Esophagus squamous epithelium (tissue), 5 donors: Measurements from ENCODE around the gene GDF11. TPM values are rescaled to one million over a fixed set of nuclear protein-coding genes. Genes with fewer than 3 reads are reported as not detected.
A peak's percentile ranks its signal among the peaks of the same experiment; 100 is the strongest.

Experiments
- DNase-seq: peaks from one replicate; lab custom pipeline; 2025; lab: John Stamatoyannopoulos, UW
- H3K27ac ChIP-seq, 4 donors: fragments of 200-600 bp; sonication (generic); one replicate each; pipeline ENCODE4 v1.5.1; 2016 to 2019; ENCODE audit warnings: mild to moderate bottlenecking in 1 of 4
- H3K27me3 ChIP-seq, 4 donors: fragments of 200-600 bp; sonication (generic); 1 replicate in 3 of 4; 2 replicates in 1 of 4; pipeline versions ENCODE4 v1.5.1 to v1.6.0; 2017 to 2021; ENCODE audit warnings: antibody characterized with exemption in 1 of 4
- H3K36me3 ChIP-seq, 3 donors: fragments of 200-600 bp; sonication (generic); one replicate each; pipeline ENCODE4 v1.5.1; 2016 to 2019
- H3K4me1 ChIP-seq, 3 donors: fragments of 200-600 bp; sonication (generic); one replicate each; pipeline ENCODE4 v1.5.1; 2017 to 2019
- H3K4me3 ChIP-seq, 4 donors: fragments of 200-600 bp; sonication (generic); 1 replicate in 3 of 4; 2 replicates in 1 of 4; pipeline ENCODE4 v1.5.1; 2016 to 2019; ENCODE audit warnings: mild to moderate bottlenecking in 2 of 4, moderate library complexity in 1 of 4
- H3K9me3 ChIP-seq, 3 donors: fragments of 200-600 bp; sonication (generic); one replicate each; pipeline ENCODE4 v1.5.1; 2016 to 2019
- CTCF ChIP-seq, 6 experiments: fragments of 450-650 bp in 4 of 6; fragments of 200-600 bp in 2 of 6; sonication (generic) in 2 of 6; IDR thresholded peaks; one replicate each; pipeline ENCODE4 v1.5.1; 2016 to 2019; ENCODE audit warnings: antibody characterized with exemption in 6 of 6, mild to moderate bottlenecking in 4 of 6, moderate library complexity in 4 of 6
- POLR2A ChIP-seq, 4 donors: fragments of 450-650 bp; IDR thresholded peaks; one replicate each; pipeline ENCODE4 v1.6.1; 2017; ENCODE audit warnings: antibody characterized with exemption in 4 of 4, mild to moderate bottlenecking in 4 of 4, moderate library complexity in 3 of 4
- WGBS, 2 donors: methylation state at CpG; one replicate each; pipeline ENCODE4 v1.1.5; 2018; 5-methylcytosine and 5-hydroxymethylcytosine counted together
- intact Hi-C: fragments of 100-400 bp; cut with DNase I; formaldehyde crosslinking; loops from one replicate; pipeline ENCODE4 v1.15.0; 2022
- total RNA-seq, 4 donors: library from RNA; depleted of rRNA; stranded (reverse); fragments of >200 nt; gene quantifications; one replicate each; pipeline ENCODE4 v1.1.0, GENCODE V29; 2016
- donor health status: DM: yes; HTN: yes; CAD: no.

Gene GDF11
- total RNA-seq, 4 donors from 2014 or later, result 0.19 to 1.9 (median 1.5) TPM

- WGBS, 2 donors, result 36 to 60% methylated on average over 1 of the region's 1 CpG
- Histone ChIP-seq H3K9me3 (no peaks in the 10 kb centered on the region), H3K27ac (peak overlapping the region; percentile 27 to 83 (median 60)), H3K4me3 (no peak overlapping the region), H3K4me1 (peaks cover 23 to 59% (median 34%) of the 10 kb centered on the region in 3 donors), H3K36me3 (no peaks in the 10 kb centered on the region), H3K27me3 (peaks cover 0 to 14% (median 0%) of the 10 kb centered on the region in 4 donors)
- intact Hi-C loops, result no loop called here
- TF ChIP-seq POLR2A (IDR thresholded peaks at IDR 0.05) (no peak), CTCF (IDR thresholded peaks at IDR 0.05) (no peak)
- DNase-seq, result no peak
Observed at GRCh38 chr12:55712700-55713415, 30.1 kb upstream of the GDF11 start.

- no peaks in the 10 kb centered on the region for H3K36me3 ChIP-seq
- peaks cover 23 to 59% (median 37%) of the 10 kb centered on the region in 3 donors for H3K4me1 ChIP-seq
- TF ChIP-seq POLR2A (IDR thresholded peaks at IDR 0.05) (no peak), CTCF (IDR thresholded peaks at IDR 0.05) (no peak)
- intact Hi-C loops, result no loop called here
- no peak overlapping the region for H3K4me3 ChIP-seq
- no peak for DNase-seq
- peaks cover 0 to 7% (median 0%) of the 10 kb centered on the region in 4 donors for H3K27me3 ChIP-seq
- H3K27ac ChIP-seq, result peak overlapping the region in 3 of 4 donors; percentile 57 to 83 (median 62)
- H3K9me3 ChIP-seq, result no peaks in the 10 kb centered on the region
- 56 to 61% methylated on average over 2 of the region's 2 CpGs for WGBS, 2 donors
Observed at GRCh38 chr12:55713721-55714120, 29.2 kb upstream of the GDF11 start.

GRCh38 chr12:55715169-55715764 lies 27.7 kb upstream of the GDF11 start:
- Histone ChIP-seq H3K4me1 (peaks cover 37 to 61% (median 43%) of the 10 kb centered on the region in 3 donors), H3K27ac (peak overlapping the region; percentile 93 to 98 (median 94)), H3K36me3 (no peaks in the 10 kb centered on the region), H3K4me3 (peak overlapping the region; percentile 57 to 89 (median 73)), H3K9me3 (no peaks in the 10 kb centered on the region), H3K27me3 (peaks cover 0 to 3% (median 0%) of the 10 kb centered on the region in 4 donors)
- intact Hi-C loops, result no loop called here
- no peak for DNase-seq
- WGBS, 2 donors, result 37 to 45% methylated on average over 7 of the region's 7 CpGs
- TF ChIP-seq POLR2A (IDR thresholded peaks at IDR 0.05) (no peak), CTCF (IDR thresholded peaks at IDR 0.05) (no peak)

GRCh38 chr12:55715833-55716581 lies 26.9 kb upstream of the GDF11 start, which contains the start of gene BLOC1S1:
Gene BLOC1S1 (plus strand): TSS chr12:55716046. CDS start chr12:55716052, 6 bp downstream.
- no peaks in the 10 kb centered on the region for H3K36me3 ChIP-seq
- H3K27ac ChIP-seq, result peak within 1 kb of the TSS; percentile 93 to 98 (median 94)
- peak within 1 kb of the TSS; percentile 57 to 89 (median 73) for H3K4me3 ChIP-seq
- intact Hi-C loops, result no loop called here
- peaks cover 40 to 68% (median 48%) of the 10 kb centered on the region in 3 donors for H3K4me1 ChIP-seq
- WGBS, 2 donors, result 0% methylated on average over 11 to 17 of the region's 42 CpGs
- DNase-seq, result peak; percentile 50
- peak in 3 of 4 donors; percentile 22 to 44 (median 38) for TF ChIP-seq POLR2A (IDR thresholded peaks at IDR 0.05)
- peak in 2 of 6 experiments; percentile 9 to 13 for TF ChIP-seq CTCF (IDR thresholded peaks at IDR 0.05)
- no peaks in the 10 kb centered on the region for H3K9me3 ChIP-seq
- no peaks in the 10 kb centered on the region for H3K27me3 ChIP-seq
